H7 (cell line): ENCODE results near the gene PIGN. TPM values are rescaled to one million over a fixed set of nuclear protein-coding genes. Genes with fewer than 3 reads are reported as not detected.

Source experiments
- DNase-seq: peaks from one replicate; pipeline ENCODE4 v3.0.0; 2012
- H3K27me3 ChIP-seq: 2 replicates; pipeline ENCODE4 v1.6.0; 2011; ENCODE audit warnings: mild to moderate bottlenecking, low read length; ENCODE audit not compliant: control insufficient read depth, insufficient read depth
- H3K36me3 ChIP-seq: replicated peaks from 2 replicates; pipeline ENCODE4 v1.5.1; 2011; ENCODE audit warnings: low read length; ENCODE audit not compliant: control insufficient read depth, insufficient read depth
- H3K4me3 ChIP-seq: 2 replicates; pipeline ENCODE4 v1.5.1; 2011; ENCODE audit warnings: low read depth, mild to moderate bottlenecking, control low read depth, low read length, moderate library complexity; ENCODE audit not compliant: insufficient read depth
- total RNA-seq: library from RNA; depleted of rRNA; stranded (reverse); fragments of >200 nt; shearing (Covaris generic); gene quantifications from 2 replicates; pipeline ENCODE4 v1.2.3, GENCODE V29; 2014; rRNA removed

PIGN gene
- 16.2 and 16.4 TPM in 2 replicates for total RNA-seq

- DNase-seq = peak; percentile 93
- H3K4me3 ChIP-seq = peak within 1 kb of the TSS; percentile 95
- H3K27me3 ChIP-seq = no peaks in the 10 kb centered on the region
- H3K36me3 ChIP-seq = no peaks in the 10 kb centered on the region
Measured at GRCh38 chr18:62186774-62187542, at the start of gene PIGN, which contains the start of gene RELCH. TSS of gene PIGN (minus strand) at chr18:62187056. CDS start at chr18:62161353, 25,703 bp downstream. TSS of gene RELCH (plus strand) at chr18:62187255. CDS start at chr18:62187506, 251 bp downstream.

- peaks cover 5% of the 10 kb centered on the region for H3K36me3 ChIP-seq
- no peak overlapping the region for H3K4me3 ChIP-seq
- H3K27me3 ChIP-seq = no peaks in the 10 kb centered on the region
- DNase-seq = no peak
Measured at GRCh38 chr18:62236252-62236651, 49.4 kb upstream of the PIGN start.

GRCh38 chr18:62226047-62226446 lies 39.2 kb upstream of the PIGN start:
- H3K27me3 ChIP-seq = no peaks in the 10 kb centered on the region
- peaks cover 4% of the 10 kb centered on the region for H3K36me3 ChIP-seq
- DNase-seq = no peak
- no peak overlapping the region for H3K4me3 ChIP-seq

GRCh38 chr18:62224229-62224628 lies 37.4 kb upstream of the PIGN start:
- Histone ChIP-seq H3K4me3 (no peak overlapping the region), H3K36me3 (peaks cover 4% of the 10 kb centered on the region), H3K27me3 (no peaks in the 10 kb centered on the region)
- DNase-seq = no peak

- DNase-seq = no peak
- H3K4me3 ChIP-seq = no peak overlapping the region
- H3K27me3 ChIP-seq = no peaks in the 10 kb centered on the region
- H3K36me3 ChIP-seq = no peaks in the 10 kb centered on the region
Measured at GRCh38 chr18:62214790-62215189, 27.9 kb upstream of the PIGN start.

GRCh38 chr18:62211325-62211828 lies 24.5 kb upstream of the PIGN start:
- Histone ChIP-seq H3K27me3 (no peaks in the 10 kb centered on the region), H3K36me3 (no peaks in the 10 kb centered on the region; the same call in 1 of the 2 replicates), H3K4me3 (no peak overlapping the region)
- DNase-seq = no peak

- Histone ChIP-seq H3K36me3 (no peaks in the 10 kb centered on the region; the same call in 1 of the 2 replicates), H3K4me3 (no peak overlapping the region), H3K27me3 (no peaks in the 10 kb centered on the region)
- no peak for DNase-seq
Measured at GRCh38 chr18:62210138-62210537, 23.3 kb upstream of the PIGN start.

GRCh38 chr18:62209046-62209445 lies 22.2 kb upstream of the PIGN start:
- Histone ChIP-seq H3K4me3 (no peak overlapping the region), H3K27me3 (no peaks in the 10 kb centered on the region), H3K36me3 (no peaks in the 10 kb centered on the region; the same call in 1 of the 2 replicates)
- no peak for DNase-seq

- no peak for DNase-seq
- Histone ChIP-seq H3K4me3 (no peak overlapping the region), H3K27me3 (no peaks in the 10 kb centered on the region), H3K36me3 (no peaks in the 10 kb centered on the region; the same call in 1 of the 2 replicates)
Measured at GRCh38 chr18:62206593-62206992, 19.7 kb upstream of the PIGN start.

- no peaks in the 10 kb centered on the region; the same call in 1 of the 2 replicates for H3K36me3 ChIP-seq
- DNase-seq = no peak
- no peak overlapping the region for H3K4me3 ChIP-seq
- no peaks in the 10 kb centered on the region for H3K27me3 ChIP-seq
Measured at GRCh38 chr18:62205824-62206223, 19.0 kb upstream of the PIGN start.

GRCh38 chr18:62201870-62202269 lies 15.0 kb upstream of the PIGN start:
- DNase-seq = no peak
- Histone ChIP-seq H3K4me3 (no peak overlapping the region), H3K36me3 (no peaks in the 10 kb centered on the region), H3K27me3 (no peaks in the 10 kb centered on the region)

GRCh38 chr18:62200121-62200914 lies 13.5 kb upstream of the PIGN start:
- Histone ChIP-seq H3K4me3 (no peak overlapping the region), H3K27me3 (no peaks in the 10 kb centered on the region), H3K36me3 (no peaks in the 10 kb centered on the region)
- DNase-seq = no peak

- Histone ChIP-seq H3K4me3 (no peak overlapping the region), H3K36me3 (no peaks in the 10 kb centered on the region), H3K27me3 (no peaks in the 10 kb centered on the region)
- DNase-seq = no peak
Measured at GRCh38 chr18:62199629-62200028, 12.8 kb upstream of the PIGN start.

- Histone ChIP-seq H3K27me3 (no peaks in the 10 kb centered on the region), H3K36me3 (no peaks in the 10 kb centered on the region), H3K4me3 (no peak overlapping the region)
- no peak for DNase-seq
Measured at GRCh38 chr18:62198259-62198658, 11.4 kb upstream of the PIGN start.

- H3K36me3 ChIP-seq = no peaks in the 10 kb centered on the region
- no peak overlapping the region for H3K4me3 ChIP-seq
- DNase-seq = no peak
- no peaks in the 10 kb centered on the region for H3K27me3 ChIP-seq
Measured at GRCh38 chr18:62196980-62197379, 10.1 kb upstream of the PIGN start.
